Neutrophil (primary cell): ENCODE data around the gene SERPINE2.
A peak's percentile ranks its signal among the peaks of the same experiment; 100 is the strongest.

Experiments used
- H3K27ac ChIP-seq: fragments of 200-600 bp; sonication (generic); 2 replicates; pipeline ENCODE4 v1.5.1; 2016; ENCODE audit warnings: mild to moderate bottlenecking, moderate library complexity
- H3K27me3 ChIP-seq: fragments of 200-600 bp; sonication (generic); 2 replicates; pipeline ENCODE4 v1.6.0; 2016; ENCODE audit warnings: mild to moderate bottlenecking
- H3K36me3 ChIP-seq: fragments of 200-600 bp; sonication (generic); 2 replicates; pipeline ENCODE4 v1.5.1; 2017
- H3K4me1 ChIP-seq, 2 experiments: fragments of 200-600 bp in 1 of 2; sonication (generic) in 1 of 2; 1 replicate in 1 of 2; 2 replicates in 1 of 2; pipeline versions ENCODE4 v1.5.1 to v1.6.1; 2013 to 2016; ENCODE audit warnings: low read depth in 1 of 2, low read length in 1 of 2, mild to moderate bottlenecking in 1 of 2, moderate library complexity in 1 of 2; ENCODE audit not compliant: control insufficient read depth in 1 of 2, insufficient read depth in 1 of 2
- H3K4me3 ChIP-seq, 2 experiments: fragments of 200-600 bp in 1 of 2; sonication (generic) in 1 of 2; 1 replicate in 1 of 2; 2 replicates in 1 of 2; pipeline ENCODE4 v1.5.1; 2013 to 2016; ENCODE audit warnings: low read depth in 1 of 2, low read length in 1 of 2, mild to moderate bottlenecking in 1 of 2, moderate library complexity in 1 of 2
- H3K9me3 ChIP-seq: fragments of 200-600 bp; sonication (generic); 2 replicates; pipeline ENCODE4 v1.5.1; 2016
- TF ChIP-seq, protein P1 (sequence below): fragments of 200-600 bp; sonication (generic); IDR thresholded peaks from 2 replicates; pipeline ENCODE4 v1.5.1; 2016; ENCODE audit warnings: antibody characterized with exemption

SERPINE2 gene

DNA sequence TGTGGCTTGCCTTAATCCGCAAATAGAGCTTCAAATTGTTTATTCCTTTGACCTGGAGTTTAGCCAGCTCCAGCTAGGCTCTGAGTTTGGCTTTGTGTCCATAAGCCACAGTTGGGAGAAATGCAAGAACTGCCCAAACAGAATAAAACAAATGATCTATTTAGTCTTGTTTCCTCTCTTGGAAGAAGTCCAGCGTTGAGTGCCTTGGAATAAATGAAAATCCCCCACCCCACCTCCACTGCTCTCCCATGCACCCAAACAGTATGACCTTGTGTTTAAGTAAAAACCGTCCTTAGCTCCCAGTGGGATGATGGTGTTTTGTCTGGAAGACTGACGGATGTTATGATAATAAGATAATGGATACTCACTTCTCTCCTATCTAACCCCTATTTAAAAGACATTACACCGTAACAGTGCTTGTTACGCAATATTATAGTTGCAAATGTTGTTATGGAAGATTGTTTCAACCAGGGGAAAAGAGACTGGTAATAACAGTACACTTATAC lies 3.2 kb upstream of the SERPINE2 start:
- no peak overlapping the region for H3K27ac ChIP-seq

DNA sequence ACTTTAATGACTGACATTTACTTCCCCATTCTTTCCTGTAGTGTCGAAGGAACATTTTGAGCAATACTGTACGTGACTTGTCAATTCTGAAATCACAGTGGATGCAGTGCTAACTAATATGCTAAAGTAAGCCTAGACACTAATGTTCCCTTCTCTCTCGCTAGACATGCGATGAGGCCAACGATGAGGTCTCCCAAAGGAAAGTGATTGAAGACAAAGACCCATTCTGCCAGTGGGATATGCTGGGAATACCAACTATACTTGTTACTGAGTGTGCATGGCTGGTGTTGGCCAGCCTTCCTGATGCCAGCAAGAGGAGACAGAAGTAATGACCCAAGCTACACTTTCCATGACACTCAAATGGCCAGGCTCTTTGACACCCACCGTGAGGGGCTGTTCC lies 2.5 kb upstream of the SERPINE2 start:
- H3K4me3 ChIP-seq = no peak overlapping the region
- peaks cover 80% of the 10 kb centered on the region for H3K27me3 ChIP-seq
- H3K27ac ChIP-seq = no peak overlapping the region
- TF ChIP-seq, protein P1, sequence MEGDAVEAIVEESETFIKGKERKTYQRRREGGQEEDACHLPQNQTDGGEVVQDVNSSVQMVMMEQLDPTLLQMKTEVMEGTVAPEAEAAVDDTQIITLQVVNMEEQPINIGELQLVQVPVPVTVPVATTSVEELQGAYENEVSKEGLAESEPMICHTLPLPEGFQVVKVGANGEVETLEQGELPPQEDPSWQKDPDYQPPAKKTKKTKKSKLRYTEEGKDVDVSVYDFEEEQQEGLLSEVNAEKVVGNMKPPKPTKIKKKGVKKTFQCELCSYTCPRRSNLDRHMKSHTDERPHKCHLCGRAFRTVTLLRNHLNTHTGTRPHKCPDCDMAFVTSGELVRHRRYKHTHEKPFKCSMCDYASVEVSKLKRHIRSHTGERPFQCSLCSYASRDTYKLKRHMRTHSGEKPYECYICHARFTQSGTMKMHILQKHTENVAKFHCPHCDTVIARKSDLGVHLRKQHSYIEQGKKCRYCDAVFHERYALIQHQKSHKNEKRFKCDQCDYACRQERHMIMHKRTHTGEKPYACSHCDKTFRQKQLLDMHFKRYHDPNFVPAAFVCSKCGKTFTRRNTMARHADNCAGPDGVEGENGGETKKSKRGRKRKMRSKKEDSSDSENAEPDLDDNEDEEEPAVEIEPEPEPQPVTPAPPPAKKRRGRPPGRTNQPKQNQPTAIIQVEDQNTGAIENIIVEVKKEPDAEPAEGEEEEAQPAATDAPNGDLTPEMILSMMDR = no peak
- no peaks in the 10 kb centered on the region for H3K36me3 ChIP-seq
- H3K9me3 ChIP-seq = no peaks in the 10 kb centered on the region
- H3K4me1 ChIP-seq = peaks cover 8 to 18% of the 10 kb centered on the region in 2 experiments

More for the DNA sequence above, 3.2 kb upstream of the SERPINE2 start:
- H3K27me3 ChIP-seq = peaks cover 73% of the 10 kb centered on the region
- H3K4me1 ChIP-seq = peaks cover 8 to 18% of the 10 kb centered on the region in 2 experiments
- TF ChIP-seq, protein P1 = no peak
- H3K36me3 ChIP-seq = no peaks in the 10 kb centered on the region
- no peaks in the 10 kb centered on the region for H3K9me3 ChIP-seq
- no peak overlapping the region for H3K4me3 ChIP-seq

DNA sequence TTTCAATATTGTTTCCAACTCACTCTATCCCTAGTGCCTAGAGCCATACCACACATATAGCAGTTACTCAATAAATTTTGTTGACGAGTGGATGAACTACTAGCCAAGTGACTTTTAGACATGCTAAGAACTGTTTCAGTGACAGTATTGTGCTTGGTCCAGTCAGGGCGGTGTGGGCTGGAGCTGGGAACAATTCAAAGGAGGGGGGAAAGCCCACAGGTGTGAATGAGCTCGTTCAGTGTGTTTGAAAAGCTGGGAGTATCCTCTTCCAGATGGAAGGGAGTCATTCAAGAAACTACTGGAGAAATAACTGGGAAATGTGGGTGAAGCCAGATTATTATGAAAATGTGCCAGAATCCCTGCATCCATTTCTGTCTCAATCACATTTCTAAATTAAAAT lies 1.7 kb upstream of the SERPINE2 start:
- peaks cover 88% of the 10 kb centered on the region for H3K27me3 ChIP-seq

DNA sequence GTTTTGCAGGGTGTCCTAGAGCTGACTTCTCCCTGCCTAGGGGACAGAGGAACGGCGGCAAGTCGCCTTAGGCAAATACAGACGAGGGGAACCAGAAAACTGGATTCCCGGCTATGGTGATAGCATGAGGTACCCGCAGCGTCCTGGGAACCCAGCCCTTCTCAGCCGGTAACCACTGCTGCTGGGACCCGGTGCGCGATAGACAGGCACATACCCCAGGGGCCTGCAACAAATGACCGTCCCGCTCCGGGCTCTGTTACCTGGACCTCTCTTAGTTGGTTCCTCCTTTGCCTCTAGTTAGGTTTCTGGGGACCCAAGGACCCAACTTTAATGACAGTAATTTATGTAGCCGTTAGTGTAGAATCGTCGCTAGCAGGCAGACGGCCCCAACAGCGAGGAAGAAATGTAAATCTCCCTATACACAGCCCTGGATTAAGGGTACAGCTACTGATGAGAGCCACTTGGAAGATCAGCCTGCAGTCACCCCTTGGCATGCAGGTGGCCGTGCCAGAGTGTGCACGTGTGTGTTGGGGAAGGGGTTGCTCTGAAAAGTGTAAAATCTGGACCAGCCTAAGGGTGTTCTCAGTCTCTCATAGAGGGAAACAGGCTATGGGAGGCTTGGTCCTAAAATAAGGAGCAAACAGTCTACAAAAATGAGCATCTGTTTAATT lies 819 bp upstream of the SERPINE2 start:
- H3K4me3 ChIP-seq = no peak overlapping the region
- H3K27me3 ChIP-seq = peaks cover 93% of the 10 kb centered on the region
- H3K4me1 ChIP-seq = peaks cover 8 to 18% of the 10 kb centered on the region in 2 experiments
- no peaks in the 10 kb centered on the region for H3K9me3 ChIP-seq
- no peak overlapping the region for H3K27ac ChIP-seq
- H3K36me3 ChIP-seq = no peaks in the 10 kb centered on the region
- TF ChIP-seq, protein P1 = no peak

More for the DNA sequence above, 1.7 kb upstream of the SERPINE2 start:
- Histone ChIP-seq H3K36me3 (no peaks in the 10 kb centered on the region), H3K27ac (no peak overlapping the region), H3K4me3 (no peak overlapping the region), H3K4me1 (peaks cover 8 to 18% of the 10 kb centered on the region in 2 experiments), H3K9me3 (no peaks in the 10 kb centered on the region)
- TF ChIP-seq, protein P1 = no peak

DNA sequence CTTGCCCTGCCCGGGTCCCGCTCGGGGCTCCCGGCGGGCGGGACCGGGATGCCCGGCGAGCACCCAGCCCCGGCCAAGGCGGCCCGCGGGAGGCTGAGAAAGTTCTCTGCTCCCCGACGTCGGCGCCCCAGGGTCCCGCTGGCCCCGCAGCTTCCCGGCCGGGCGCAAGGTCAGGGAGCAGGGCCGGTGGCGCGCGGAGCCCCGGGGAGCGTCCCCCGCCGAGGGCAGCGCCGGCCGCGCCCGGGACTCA lies 331 bp downstream of the SERPINE2 start:
- TF ChIP-seq, protein P1 = no peak
- no peaks in the 10 kb centered on the region for H3K36me3 ChIP-seq
- H3K27ac ChIP-seq = no peak overlapping the region
- peaks cover 87% of the 10 kb centered on the region for H3K27me3 ChIP-seq
- H3K4me1 ChIP-seq = peaks cover 8 to 18% of the 10 kb centered on the region in 2 experiments
- H3K9me3 ChIP-seq = no peaks in the 10 kb centered on the region
- H3K4me3 ChIP-seq = peak overlapping the region; percentile 7 to 43
